ENCODE measurements around the gene NRXN3.

Gene NRXN3

GRCh38 chr14:79554816-79555215, 1384.6 kb downstream of the NRXN3 start:
- no peak overlapping the region for H3K4me3 ChIP-seq (ENCODE audit: low read depth, low read length)
- DNase-seq (ENCODE audit: low read depth, low spot score) = no peak
- CTCF ChIA-PET = interaction anchor here (1.2 to 2.8 kb wide), 2 partner anchors 11 to 15 kb away, joined by 3 to 23 read pairs; no protein-coding TSS in a partner anchor
- TF ChIP-seq CTCF (IDR thresholded peaks at IDR 0.05; ENCODE audit: insufficient read depth, low read length, missing control alignments) = no peak
- POLR2A ChIA-PET = interaction anchor here (0.5 kb wide), 1 partner anchor 191 kb away, joined by 5 read pairs; no protein-coding TSS in a partner anchor

- H3K4me3 ChIP-seq (ENCODE audit: low read depth, low read length) = no peak overlapping the region
- POLR2A ChIA-PET = no interaction called here
- CTCF ChIA-PET = interaction anchor here (0.6 to 1.2 kb wide), 2 partner anchors 10 to 15 kb away, joined by 3 read pairs; no protein-coding TSS in a partner anchor
- DNase-seq (ENCODE audit: low read depth, low spot score) = no peak
- TF ChIP-seq CTCF (IDR thresholded peaks at IDR 0.05; ENCODE audit: insufficient read depth, low read length, missing control alignments) = no peak
These were observed 1385.3 kb downstream of the NRXN3 start for GRCh38 chr14:79555429-79555828.

- no peak overlapping the region for H3K4me3 ChIP-seq (ENCODE audit: low read depth, low read length)
- POLR2A ChIA-PET = no interaction called here
- CTCF ChIA-PET = interaction anchor here (1.6 to 1.8 kb wide), 2 partner anchors 8 to 13 kb away, joined by 4 to 7 read pairs; no protein-coding TSS in a partner anchor
- no peak for DNase-seq (ENCODE audit: low read depth, low spot score)
- TF ChIP-seq CTCF (IDR thresholded peaks at IDR 0.05; ENCODE audit: insufficient read depth, low read length, missing control alignments) = no peak
These were observed 1387.1 kb downstream of the NRXN3 start for GRCh38 chr14:79557309-79557708.

GRCh38 chr14:79562185-79562584, 1392.0 kb downstream of the NRXN3 start:
- CTCF ChIA-PET = interaction anchor here (1.4 to 1.5 kb wide), 2 partner anchors 18 to 19 kb away, joined by 4 read pairs; no protein-coding TSS in a partner anchor
- POLR2A ChIA-PET = no interaction called here
- no peak for TF ChIP-seq CTCF (IDR thresholded peaks at IDR 0.05; ENCODE audit: insufficient read depth, low read length, missing control alignments)
- no peak for DNase-seq (ENCODE audit: low read depth, low spot score)
- no peak overlapping the region for H3K4me3 ChIP-seq (ENCODE audit: low read depth, low read length)

- ChIA-PET POLR2A (no interaction called here), CTCF (interaction anchor here (1.2 to 2.2 kb wide), 5 partner anchors 8 to 31 kb away, joined by 3 to 6 read pairs (median 4); no protein-coding TSS in a partner anchor)
- H3K4me3 ChIP-seq (ENCODE audit: low read depth, low read length) = no peak overlapping the region
- TF ChIP-seq CTCF (IDR thresholded peaks at IDR 0.05; ENCODE audit: insufficient read depth, low read length, missing control alignments) = no peak
- no peak for DNase-seq (ENCODE audit: low read depth, low spot score)
These were observed 1394.2 kb downstream of the NRXN3 start for GRCh38 chr14:79564371-79564770.

- CTCF ChIA-PET = interaction anchor here (1.0 kb wide), 1 partner anchor 18 kb away, joined by 3 read pairs; no protein-coding TSS in a partner anchor
- TF ChIP-seq CTCF (IDR thresholded peaks at IDR 0.05; ENCODE audit: insufficient read depth, low read length, missing control alignments) = no peak
- no peak overlapping the region for H3K4me3 ChIP-seq (ENCODE audit: low read depth, low read length)
- no peak for DNase-seq (ENCODE audit: low read depth, low spot score)
- POLR2A ChIA-PET = no interaction called here
These were observed 1397.1 kb downstream of the NRXN3 start for GRCh38 chr14:79567306-79567705.
